NCI-H446 (cell line): Measurements from ENCODE around the gene G6PC1.
"Not testable (repeated sequence)": the region's sequence is repeated elsewhere in the genome, so short reads cannot be mapped to it uniquely, and the experiment has no call there.

Experiments used
- DNase-seq, 2 experiments: peaks; one replicate each; lab custom pipeline; 2025; lab: John Stamatoyannopoulos, UW

G6PC1 gene

DNA sequence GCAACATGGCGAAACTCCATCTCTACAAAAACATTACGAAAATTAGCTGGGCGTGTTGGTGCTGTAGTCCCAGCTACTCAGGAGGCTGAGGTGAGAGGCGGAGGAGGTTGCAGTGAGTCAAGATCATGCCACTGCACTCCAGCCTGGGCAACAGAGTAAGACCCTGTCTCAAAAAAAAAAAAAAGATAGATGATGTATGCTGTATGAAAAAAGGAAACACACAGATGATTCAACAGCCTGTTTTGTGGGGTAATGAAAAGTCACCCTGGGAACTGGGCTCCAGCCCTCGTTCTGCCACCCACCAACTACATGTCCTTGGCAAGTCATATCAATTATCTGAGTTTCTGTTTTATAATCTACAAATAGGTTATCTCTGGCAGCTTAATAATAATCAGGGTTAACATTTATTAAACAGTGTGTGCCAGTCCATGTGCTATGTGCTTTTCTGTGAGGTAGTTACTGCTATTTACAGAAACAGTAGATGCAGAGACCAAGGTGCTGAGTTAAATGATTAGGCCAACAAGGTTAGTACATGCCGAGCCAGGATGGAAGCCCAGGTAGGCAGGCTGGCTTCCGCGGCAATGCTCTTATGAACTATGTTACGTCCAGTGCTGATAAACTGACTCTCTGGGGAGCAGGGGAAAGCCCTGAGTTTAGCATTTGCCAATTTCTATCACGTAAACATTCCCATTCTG, 1.1 kb downstream of the G6PC1 start:
- no peak for DNase-seq

DNA sequence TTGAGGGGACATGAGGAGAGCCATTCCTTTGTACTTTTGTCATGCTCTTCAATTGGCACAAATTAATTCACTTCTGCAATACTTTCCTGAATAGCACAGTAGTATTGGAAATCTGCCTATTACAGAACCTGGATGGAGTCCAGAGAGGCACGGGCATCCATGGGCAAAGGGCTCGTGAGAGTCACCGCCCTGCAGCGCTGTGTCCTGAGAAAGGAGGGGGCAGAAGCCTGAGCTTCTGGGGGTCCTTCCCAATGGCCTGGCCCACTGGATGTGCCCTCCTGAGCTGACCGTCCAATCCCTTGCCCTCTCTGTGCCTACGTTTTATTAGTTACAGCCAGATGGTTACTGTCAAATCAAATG, 3.5 kb downstream of the G6PC1 start:
- peak in 1 of 2 experiments; percentile 25 for DNase-seq

DNA sequence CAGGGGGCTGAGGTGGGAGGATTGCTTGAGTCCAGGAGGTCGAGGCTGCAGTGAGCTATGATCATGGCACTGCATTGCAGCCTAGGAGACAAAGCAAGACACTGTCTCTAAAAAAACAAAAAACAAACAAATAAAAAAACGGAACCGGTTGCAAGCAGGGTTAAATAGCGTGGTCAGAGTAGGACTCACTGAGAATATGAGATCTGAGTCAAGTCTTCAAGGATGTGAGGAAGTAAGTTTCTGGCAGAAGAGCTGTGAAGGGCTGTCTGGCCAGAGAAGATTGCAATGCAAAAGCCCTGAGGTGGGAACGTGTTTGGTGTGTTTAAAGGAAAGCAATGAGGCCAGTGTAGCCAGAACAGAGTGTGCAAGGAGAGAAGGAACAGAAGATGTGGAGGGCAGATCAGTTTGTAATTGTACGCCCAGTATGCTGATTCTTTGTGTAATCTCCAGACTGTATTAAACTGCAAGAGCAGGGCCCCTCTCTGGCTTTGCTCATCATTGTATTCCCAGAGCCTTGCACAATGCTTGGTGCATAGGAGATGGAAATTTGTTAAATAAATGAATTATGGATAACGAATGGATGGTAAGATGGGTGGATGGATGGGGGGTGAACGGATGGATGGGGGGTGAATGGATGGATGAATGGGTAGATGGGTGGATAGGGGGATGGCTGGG, 6.3 kb downstream of the G6PC1 start:
- no peak for DNase-seq

DNA sequence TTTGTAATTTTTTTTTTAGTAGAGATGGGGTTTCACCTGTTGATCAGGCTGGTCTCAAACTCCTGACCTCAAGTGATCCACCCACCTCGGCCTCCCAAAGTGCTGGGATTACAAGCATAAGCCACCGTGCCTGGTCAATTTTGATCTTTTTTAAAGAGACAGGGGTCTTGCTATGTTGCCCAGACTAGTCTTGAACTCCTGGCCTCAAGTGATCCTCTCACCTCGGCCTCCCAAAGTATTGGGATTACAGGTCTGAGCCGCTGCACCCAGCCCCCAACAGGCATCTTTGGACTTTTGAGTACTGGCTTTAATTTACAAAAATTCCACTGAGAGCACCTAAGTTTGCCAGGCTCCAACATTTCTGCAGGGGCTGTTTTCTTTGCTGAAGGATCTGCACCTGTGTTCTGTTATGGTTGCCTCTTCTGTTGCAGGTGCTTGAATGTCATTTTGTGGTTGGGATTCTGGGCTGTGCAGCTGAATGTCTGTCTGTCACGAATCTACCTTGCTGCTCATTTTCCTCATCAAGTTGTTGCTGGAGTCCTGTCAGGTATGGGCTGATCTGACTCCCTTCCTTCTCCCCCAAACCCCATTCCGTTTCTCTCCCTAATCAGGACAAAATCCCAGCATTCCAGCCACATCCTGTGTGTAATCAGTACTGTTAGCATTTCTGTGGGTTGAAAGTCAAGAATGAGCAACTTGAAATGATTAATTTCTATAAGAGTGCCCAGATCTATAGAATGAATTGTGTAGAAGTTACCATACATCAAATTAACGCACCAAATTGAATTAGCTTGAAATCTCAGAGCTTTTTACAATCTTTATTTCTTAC, 8.5 kb downstream of the G6PC1 start:
- no peak for DNase-seq

DNA sequence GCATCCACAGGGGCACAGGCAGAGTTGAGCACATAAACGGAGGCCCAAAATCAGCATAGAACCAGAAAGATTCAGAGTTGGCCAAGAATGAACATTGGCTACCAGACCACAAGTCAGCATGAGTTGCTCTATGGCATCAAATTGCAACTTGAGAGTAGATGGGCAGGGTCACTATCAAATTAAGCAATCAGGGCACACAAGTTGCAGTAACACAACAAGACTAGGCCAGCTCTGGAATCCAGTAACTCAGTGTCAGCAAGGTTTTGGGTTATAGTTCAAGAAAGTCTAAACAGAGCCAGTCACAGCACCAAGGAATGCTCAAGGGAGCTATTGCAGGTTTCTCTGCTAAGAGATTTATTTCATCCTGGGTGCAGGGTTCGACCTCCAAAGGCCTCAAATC, 12.9 kb downstream of the G6PC1 start:
- DNase-seq = no peak

DNA sequence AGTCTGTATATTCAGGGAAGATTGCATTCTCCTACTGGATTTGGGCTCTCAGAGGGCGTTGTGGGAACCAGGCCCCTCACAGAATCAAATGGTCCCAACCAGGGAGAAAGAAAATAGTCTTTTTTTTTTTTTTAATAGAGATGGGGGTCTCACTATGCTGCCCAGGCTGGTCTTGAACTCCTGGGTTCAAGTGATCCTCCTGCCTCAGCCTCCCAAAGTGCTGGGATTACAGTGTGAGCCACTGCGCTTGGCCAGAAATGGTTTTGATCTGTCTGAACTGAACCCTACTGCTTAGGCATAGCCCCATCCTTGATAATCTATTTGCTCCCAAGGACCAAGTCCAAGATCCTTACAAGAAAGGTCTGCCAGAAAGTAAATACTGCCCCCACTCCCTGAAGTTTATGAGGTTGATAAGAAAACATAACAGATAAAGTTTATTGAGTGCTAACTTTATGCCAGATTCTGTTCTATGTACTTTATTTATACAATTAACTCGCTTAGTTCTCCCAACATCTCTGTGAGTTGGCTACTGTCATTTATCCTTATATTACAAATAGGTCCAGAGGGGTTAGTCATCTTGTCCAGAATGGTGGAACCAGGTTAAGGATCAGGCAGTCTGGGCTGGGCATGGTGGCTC, 13.5 kb downstream of the G6PC1 start:
- DNase-seq = no peak

DNA sequence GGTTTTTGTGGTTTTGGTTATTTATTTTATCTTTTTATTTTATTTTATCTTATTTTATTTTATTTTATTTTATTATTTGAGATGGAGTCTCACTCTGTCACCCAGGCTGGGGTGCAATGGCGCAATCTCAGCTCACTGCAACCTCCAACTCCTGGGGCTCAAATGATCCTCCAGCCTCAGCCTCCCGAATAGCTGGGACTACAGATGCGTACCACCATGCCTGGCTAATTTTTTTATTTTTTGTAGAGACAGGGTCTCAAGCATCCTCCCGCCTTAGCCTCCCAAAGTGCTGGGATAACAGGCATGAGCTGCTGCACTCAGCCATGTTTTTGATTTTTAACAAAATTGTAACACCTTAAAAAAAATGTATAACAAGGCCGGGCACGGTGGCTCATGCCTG, 14.7 kb downstream of the G6PC1 start:
- DNase-seq = not testable (repeated sequence)

DNA sequence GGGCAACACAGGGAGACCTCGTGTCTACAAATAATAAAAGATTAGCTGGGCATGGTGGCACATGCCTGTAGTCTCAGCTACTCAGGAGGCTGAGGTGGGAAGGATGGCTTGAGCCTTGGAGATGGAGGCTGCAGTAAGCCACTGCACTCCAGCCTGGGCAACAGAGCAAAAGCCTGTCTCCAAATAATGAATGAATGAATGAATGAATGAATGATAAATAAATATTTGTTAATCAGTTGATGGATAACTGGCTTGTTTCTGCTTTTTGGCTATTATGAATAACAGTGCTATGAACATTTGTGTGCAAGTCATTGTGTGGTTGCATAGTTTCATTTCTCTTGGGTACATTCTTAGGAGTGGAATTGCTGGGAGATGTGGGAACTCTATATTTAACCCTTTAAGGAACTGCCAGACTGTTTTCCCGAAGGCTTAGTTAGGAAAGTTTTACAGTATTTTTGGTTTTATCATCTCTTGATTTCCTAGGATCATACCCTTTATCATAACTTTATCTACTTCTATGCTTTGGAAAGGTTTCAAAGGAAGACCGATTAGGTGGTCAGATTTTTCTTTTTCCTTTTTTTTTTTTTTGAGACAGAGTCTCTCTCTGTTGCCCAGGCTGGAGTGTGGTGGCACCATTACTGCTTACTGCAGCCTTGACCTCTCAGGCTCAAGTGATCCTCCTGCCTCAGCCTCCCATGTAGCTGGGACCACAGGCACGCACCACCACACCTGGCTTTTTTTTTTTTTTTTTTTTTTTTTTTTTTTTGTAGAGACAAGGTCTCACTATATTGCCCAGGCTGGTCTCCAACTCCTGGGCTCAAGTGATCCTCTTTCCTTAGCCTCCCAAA, 16.0 kb downstream of the G6PC1 start:
- not testable (repeated sequence) for DNase-seq

DNA sequence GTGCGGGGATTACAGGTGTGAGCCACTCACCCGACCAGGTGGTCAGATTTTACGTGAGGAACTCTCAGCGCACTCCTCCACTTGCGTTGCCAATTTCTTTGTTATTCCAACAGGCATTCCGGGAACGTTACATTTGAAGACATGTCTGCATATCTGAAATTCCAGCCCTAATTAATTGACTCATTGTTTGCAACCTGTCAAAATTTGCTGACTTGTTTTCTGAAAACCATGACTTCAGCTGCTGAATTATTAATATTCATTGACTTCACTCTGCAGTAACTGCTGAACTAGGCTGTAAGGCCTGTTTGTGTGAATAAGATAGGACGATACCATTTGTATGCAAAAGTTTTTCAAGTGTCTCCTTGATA, 16.6 kb downstream of the G6PC1 start:
- no peak for DNase-seq

DNA sequence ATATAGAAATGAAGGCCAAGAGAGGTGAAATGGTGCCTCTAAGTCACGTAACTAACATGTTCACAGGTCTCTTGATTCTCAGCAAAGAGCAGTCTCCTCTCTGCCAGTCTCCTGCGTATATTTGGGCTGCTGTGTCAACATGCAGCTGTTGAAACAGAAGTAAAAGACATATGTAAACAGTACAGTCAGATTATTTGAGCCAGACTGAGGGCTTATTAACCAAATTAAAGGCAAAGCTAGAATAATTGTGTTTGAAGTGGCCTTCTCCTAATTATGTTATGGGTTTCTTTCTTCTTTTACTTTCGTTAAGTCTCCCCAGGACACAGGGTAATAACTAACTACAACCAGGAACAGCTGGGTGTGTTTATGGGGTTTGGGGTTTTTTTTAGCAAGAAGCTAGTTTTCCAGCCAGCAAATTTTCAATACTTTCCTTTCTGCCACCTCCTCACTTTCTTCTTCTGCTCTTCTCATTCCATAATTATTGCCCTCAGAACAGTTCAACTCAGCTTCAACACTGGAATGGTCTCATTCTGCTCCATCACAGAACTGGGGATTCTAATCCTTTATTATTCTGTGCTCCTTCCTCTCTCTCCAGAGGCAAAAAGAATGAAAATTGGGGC, 18.4 kb downstream of the G6PC1 start:
- DNase-seq = no peak

DNA sequence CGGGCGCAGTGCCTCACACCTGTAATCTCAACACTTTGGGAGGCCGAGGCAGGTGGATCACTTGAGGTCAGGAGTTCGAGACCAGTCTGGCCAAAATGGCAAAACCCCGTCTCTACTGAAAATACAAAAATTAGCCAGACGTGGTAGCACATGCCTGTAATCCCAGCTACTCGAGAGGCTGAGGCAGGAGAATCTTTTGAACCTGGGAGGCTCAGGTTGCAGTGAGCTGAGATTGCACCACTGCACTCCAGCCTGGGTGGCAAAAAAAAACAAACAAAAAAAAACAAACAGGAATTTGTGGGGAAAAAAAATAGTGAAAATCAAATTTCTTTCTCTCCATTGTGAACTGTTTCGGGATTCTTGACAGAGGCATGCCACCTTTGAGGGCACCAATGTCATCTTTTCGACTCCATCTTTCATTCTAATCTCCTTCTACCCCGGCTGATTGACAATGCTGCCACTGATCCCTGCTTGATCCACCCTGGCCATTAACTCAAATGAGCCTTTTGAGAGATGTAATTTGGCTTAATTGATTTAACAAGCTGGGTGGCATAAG, 19.0 kb downstream of the G6PC1 start:
- DNase-seq = not testable (repeated sequence)

DNA sequence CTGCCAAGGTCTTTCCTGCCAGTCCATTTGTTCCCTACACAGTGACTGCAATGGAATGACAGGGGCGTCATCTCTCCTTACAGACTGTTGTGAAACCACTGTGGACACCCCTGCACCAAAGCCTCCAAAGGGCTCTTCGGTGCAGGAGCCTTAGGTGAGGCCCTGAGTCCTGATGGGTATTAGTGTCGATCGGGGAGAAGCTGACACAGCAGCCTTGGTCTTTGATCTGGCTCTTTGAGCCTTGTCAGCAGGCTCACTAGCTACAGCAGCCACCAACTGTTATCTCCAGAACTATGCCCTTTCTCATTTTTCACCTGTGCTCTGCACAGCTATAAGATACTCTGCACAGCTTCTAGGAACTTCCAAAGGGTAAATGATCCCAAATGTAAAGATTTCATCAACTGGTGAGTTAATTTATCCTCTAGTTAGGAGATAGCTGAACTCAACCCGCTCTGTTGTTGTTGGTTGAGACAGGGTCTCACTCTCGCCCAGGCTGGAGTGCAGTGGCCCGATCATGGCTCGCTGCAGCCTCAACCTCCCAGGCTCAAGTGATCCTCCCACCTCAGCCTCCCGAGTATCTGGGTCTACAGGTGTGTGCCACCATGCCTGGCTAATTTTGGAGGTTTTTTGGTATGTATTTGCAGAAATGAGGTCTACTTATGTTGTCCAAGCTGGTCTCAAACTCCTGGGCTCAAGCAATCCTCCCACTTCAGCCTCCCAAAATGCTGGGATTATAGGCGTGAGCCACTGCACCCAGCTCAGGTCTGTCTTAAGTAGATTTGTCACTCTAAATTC, 19.7 kb downstream of the G6PC1 start:
- no peak for DNase-seq

DNA sequence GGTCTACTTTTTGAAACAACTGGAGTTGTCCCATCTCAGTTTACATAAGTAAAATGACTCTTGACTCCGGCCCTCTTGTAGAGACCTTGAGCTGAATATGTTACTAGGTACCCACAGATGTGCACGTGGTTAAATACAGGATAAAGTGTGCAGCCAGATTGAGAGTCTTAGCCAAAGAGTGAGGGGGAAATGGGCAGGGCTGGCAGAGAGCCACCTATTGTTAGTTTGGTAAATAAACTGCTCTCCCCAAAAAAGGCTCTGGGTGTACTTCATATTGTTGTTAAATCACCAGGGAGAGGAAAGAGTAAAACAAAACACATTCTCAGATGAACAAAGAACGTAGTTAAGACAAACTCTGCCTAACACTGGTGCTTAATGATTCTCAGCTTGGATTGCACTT, 20.3 kb downstream of the G6PC1 start:
- no peak for DNase-seq

DNA sequence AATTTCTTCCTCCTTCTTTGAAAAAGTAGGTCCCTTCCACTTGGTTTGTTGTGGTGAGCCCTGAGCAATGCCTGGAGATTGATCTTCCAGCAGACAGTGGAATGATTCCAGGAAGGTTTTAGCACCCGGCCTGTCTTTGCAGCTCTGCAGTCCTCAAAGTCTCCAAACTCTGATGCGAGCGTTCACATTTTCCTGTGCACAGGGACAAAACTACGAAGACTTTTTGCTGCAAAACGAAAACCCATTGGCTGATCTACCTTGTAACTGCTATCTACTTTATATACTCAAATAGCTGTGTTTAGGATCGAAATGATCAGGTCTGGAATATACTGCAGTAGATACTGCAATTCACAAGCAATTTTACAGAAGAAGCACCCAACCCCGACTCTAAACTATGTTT, 21.7 kb downstream of the G6PC1 start:
- DNase-seq = no peak

DNA sequence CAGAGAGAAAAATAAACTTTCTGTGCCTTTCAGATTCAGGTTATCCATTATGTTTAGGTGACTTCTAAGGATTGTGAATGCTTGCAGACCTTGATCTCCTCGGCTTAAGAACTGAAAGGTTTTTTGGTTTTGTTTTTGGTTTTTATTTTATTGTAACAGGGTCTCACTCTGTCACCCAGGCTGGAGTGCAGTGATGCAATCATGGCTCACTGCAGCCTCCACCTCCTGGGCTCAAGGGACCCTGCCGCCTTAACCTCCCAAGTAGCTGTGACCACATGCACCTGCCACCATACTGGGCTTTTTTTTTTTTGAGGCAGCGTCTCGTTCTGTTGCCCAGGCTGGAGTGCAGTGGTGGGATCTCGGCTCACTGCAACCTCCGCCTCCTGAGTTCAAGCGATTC, 22.9 kb downstream of the G6PC1 start:
- DNase-seq = not testable (repeated sequence)

DNA sequence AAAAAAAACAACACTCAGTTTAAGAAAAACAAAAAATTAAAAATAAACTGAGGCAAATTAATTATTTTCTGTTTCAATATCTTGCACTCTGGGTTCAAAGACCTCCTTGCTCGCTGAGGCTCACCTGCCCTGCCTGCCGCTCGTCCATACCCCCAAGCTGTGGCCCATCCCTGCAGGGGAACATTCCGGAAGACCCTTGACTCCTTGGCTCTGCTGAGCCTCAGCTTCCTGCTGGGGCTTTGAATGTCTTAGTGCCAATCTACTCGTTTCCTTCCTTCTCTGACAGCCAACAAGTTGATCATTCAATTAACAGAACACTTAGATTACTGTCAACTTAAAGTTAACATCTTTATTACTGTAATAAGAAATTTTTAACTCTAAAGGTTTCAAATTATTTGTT, 24.3 kb downstream of the G6PC1 start:
- DNase-seq = no peak

DNA sequence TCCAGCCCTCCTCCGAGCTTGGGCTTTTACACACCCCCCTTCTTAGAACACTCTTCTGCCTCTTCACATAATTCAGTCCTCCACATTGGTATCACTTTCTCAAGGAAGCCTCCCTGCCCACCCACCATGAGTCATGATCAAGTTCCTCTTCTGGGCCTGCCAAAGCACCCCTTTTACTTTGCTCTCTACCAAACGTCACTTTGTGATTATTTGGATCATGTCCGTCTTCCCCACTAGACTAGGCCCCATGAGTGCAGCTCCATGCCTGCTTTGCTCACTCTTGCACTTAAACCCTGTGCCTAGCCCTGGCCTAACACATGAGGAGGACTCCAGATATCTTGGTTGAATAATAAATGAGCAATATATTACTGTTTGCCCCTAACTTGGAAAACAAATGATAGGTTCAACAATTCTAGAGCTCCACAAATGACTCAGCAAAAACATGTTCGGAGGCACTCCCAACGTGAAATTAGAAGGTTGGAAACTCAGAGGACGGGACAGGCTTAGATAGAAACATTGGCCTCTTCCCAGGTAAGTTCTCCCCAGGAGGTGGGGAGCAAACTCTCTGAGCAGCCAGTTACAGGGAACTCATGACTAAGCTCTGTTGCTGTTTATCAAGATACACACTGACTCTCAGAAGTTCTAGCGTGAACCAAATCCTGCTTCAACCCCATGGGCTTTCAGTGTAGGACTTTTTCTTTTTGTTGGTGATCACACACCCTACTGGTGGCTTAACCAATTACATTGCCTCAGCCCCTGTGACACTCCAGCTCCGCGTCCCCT, 28.3 kb downstream of the G6PC1 start:
- DNase-seq = peak in 1 of 2 experiments; percentile 54

DNA sequence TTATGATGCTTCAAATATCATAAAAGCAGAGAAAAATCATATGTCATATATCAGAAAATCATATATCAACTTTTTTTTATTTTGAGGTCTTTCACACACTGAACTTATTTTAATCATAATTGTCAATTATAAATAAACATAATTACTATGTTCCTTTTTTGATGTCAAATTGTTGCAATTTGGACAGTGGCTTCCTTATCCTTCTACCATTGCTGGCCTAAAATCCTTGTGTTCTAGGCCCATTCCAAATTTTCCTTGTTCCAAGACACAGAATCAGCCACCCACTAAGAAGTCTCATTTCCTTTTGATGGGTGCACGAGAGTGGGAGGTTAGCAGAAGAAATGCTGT, 28.9 kb downstream of the G6PC1 start:
- no peak for DNase-seq
